ENCODE results near the gene AGT. TPM values are rescaled to one million over a fixed set of nuclear protein-coding genes. Genes with fewer than 3 reads are reported as not detected.

AGT gene
- total and polyA plus RNA-seq, 2 experiments from 2014 or later, result 0.11 TPM; not detected in 1

- TF ChIP-seq STAT1 (IDR thresholded peaks at IDR 0.05; ENCODE audit: unreplicated experiment), result no peak
- TF ChIP-seq ETS1 (IDR thresholded peaks at IDR 0.05), result no peak
- TF ChIP-seq NANOG (IDR thresholded peaks at IDR 0.05; ENCODE audit: borderline replicate concordance), result no peak
- TF ChIP-seq ZNF114 (CRISPR knock-in tag; IDR thresholded peaks at IDR 0.05), result no peak
- no peak for TF ChIP-seq POLR2AphosphoS5 (IDR thresholded peaks at IDR 0.05; ENCODE audit: low read depth)
- TF ChIP-seq EZH2 (IDR thresholded peaks at IDR 0.05; ENCODE audit: low read depth, unreplicated experiment), result no peak
- no peak for TF ChIP-seq ZNF331 (CRISPR knock-in tag; IDR thresholded peaks at IDR 0.05; ENCODE audit: low read depth)
- TF ChIP-seq EZH2phosphoT487 (IDR thresholded peaks at IDR 0.05; ENCODE audit: unreplicated experiment), result no peak
- no peak for TF ChIP-seq REST (IDR thresholded peaks at IDR 0.05; ENCODE audit: unreplicated experiment)
These were observed 30.0 kb upstream of the AGT start (continued) for GRCh38 chr1:230743899-230744298.

- Histone ChIP-seq H2AFZ (no peak overlapping the region), H3K27ac (ENCODE audit: low read depth) (no peak overlapping the region), H3K4me2 (no peak overlapping the region), H3K4me1 (ENCODE audit: insufficient read depth) (no peaks in the 10 kb centered on the region), H3F3A (replicated peaks; ENCODE audit: low read depth) (no peaks in the 10 kb centered on the region), H3K79me2 (replicated peaks; ENCODE audit: insufficient read depth) (no peaks in the 10 kb centered on the region), H4K20me1 (replicated peaks; ENCODE audit: insufficient read depth) (no peaks in the 10 kb centered on the region), H3K27me3 (ENCODE audit: insufficient read depth) (no peaks in the 10 kb centered on the region), H3K4me3 (no peak overlapping the region), H3K9me2 (ENCODE audit: insufficient read depth) (no peaks in the 10 kb centered on the region), H3K36me3 (ENCODE audit: insufficient read depth) (no peaks in the 10 kb centered on the region)
- no peaks in the 10 kb centered on the region for H3K36me3 Mint-ChIP-seq (ENCODE audit: low read depth)
- H3K4me3 Mint-ChIP-seq, result no peak overlapping the region
- peaks cover 4% of the 10 kb centered on the region; the same call in 2 of the 3 replicates for H3K9me3 Mint-ChIP-seq
- H3K27ac Mint-ChIP-seq, result no peak overlapping the region
- no peak for ATAC-seq
- no peak for DNase-seq (ENCODE audit: low spot score)
- peaks cover 9% of the 10 kb centered on the region; the same call in 2 of the 3 replicates for H3K4me1 Mint-ChIP-seq
- H3K27me3 Mint-ChIP-seq (ENCODE audit: insufficient read depth, low read depth, poor library complexity), result peaks cover 4% of the 10 kb centered on the region
- TF ChIP-seq STAT1 (IDR thresholded peaks at IDR 0.05; ENCODE audit: unreplicated experiment), result no peak
- TF ChIP-seq ZNF462 (CRISPR knock-in tag; IDR thresholded peaks at IDR 0.05), result no peak
- TF ChIP-seq CREB1 (CRISPR knock-in tag; IDR thresholded peaks at IDR 0.05; ENCODE audit: low read depth), result no peak
These were observed 25.8 kb upstream of the AGT start for GRCh38 chr1:230739564-230740290.
